Caco-2 (cell line): ENCODE measurements around the gene BACH2. TPM values are rescaled to one million over a fixed set of nuclear protein-coding genes. Genes with fewer than 3 reads are reported as not detected.

Experiments
- BruUV-seq: library from RNA; stranded (reverse); fragments of 400-500 nt; replicated peaks from 2 replicates; lab custom pipeline; 2021; lab: Mats Ljungman, UMichigan
- CTCF ChIA-PET: fragments of 300-600 bp; sonication (Branson Sonifier 250); formaldehyde crosslinking; loops from one replicate; lab custom pipeline; 2022; ENCODE audit warnings: antibody characterized with exemption; lab: Charles Lee
- POLR2A ChIA-PET: fragments of 300-600 bp; sonication (Branson Sonifier 250); formaldehyde crosslinking; loops from one replicate; lab custom pipeline; 2022; ENCODE audit warnings: antibody characterized with exemption; lab: Charles Lee
- DNase-seq, 2 experiments: peaks; one replicate each; pipeline versions ENCODE4 v3.0.0 to v3.0.0-alpha.2; 2020 to 2022
- H3K27me3 ChIP-seq: replicated peaks from 2 replicates; pipeline ENCODE4 v1.6.0; 2011; ENCODE audit warnings: low read length; ENCODE audit not compliant: control insufficient read depth, insufficient read depth
- H3K36me3 ChIP-seq: 2 replicates; pipeline ENCODE4 v1.5.1; 2011; ENCODE audit warnings: low read length; ENCODE audit not compliant: control insufficient read depth, insufficient read depth
- H3K4me1 ChIP-seq: fragments of 250-450 bp; sonication (Bioruptor Pico); 2 replicates; pipeline ENCODE4 v1.5.1; 2020; ENCODE audit warnings: mild to moderate bottlenecking
- H3K4me3 ChIP-seq: 2 replicates; pipeline ENCODE4 v1.5.1; 2011; ENCODE audit warnings: low read depth, mild to moderate bottlenecking, control low read depth, low read length
- H3K9me3 ChIP-seq: fragments of 250-450 bp; sonication (Bioruptor Pico); 2 replicates; pipeline ENCODE4 v1.5.1; 2020; ENCODE audit warnings: mild to moderate bottlenecking, moderate library complexity
- H3K27ac Mint-ChIP-seq: one replicate; pipeline ENCODE4 v1.8.0; 2022; ENCODE audit warnings: mixed read lengths; ENCODE audit not compliant: unreplicated experiment
- H3K27me3 Mint-ChIP-seq: one replicate; pipeline ENCODE4 v1.8.0; 2022; ENCODE audit warnings: mixed read lengths; ENCODE audit not compliant: insufficient read depth, unreplicated experiment
- H3K36me3 Mint-ChIP-seq: one replicate; pipeline ENCODE4 v1.8.0; 2022; ENCODE audit warnings: mild to moderate bottlenecking, mixed read lengths; ENCODE audit not compliant: insufficient read depth, unreplicated experiment
- H3K4me1 Mint-ChIP-seq: one replicate; pipeline ENCODE4 v1.8.0; 2022; ENCODE audit warnings: low read depth, mixed read lengths; ENCODE audit not compliant: unreplicated experiment
- H3K4me3 Mint-ChIP-seq: one replicate; pipeline ENCODE4 v1.8.0; 2022; ENCODE audit warnings: mild to moderate bottlenecking, moderate library complexity, mixed read lengths; ENCODE audit not compliant: unreplicated experiment
- H3K9me3 Mint-ChIP-seq: one replicate; pipeline ENCODE4 v1.8.0; 2022; ENCODE audit warnings: mixed read lengths; ENCODE audit not compliant: unreplicated experiment
- CTCF ChIP-seq, 2 experiments: fragments of 200-600 bp in 1 of 2; IDR thresholded peaks; 1 replicate in 1 of 2; 2 replicates in 1 of 2; pipeline versions ENCODE4 v1.5.1 to v1.8.0; 2011 to 2022; ENCODE audit warnings: antibody characterized with exemption in 1 of 2, control low read depth in 1 of 2, inconsistent platforms in 1 of 2, low read depth in 1 of 2, low read length in 1 of 2, mild to moderate bottlenecking in 1 of 2, moderate library complexity in 1 of 2; ENCODE audit not compliant: insufficient read depth in 1 of 2, severe bottlenecking in 1 of 2, unreplicated experiment in 1 of 2
- intact Hi-C: fragments of 100-400 bp; cut with micrococcal nuclease; formaldehyde crosslinking; loops from one replicate; pipeline ENCODE4 v1.10.0; 2022; ENCODE audit not compliant: unreplicated experiment
- total RNA-seq: library from RNA; stranded (reverse); gene quantifications from 2 replicates; pipeline ENCODE4 v1.2.3, GENCODE V29; 2022

Gene BACH2
- total RNA-seq, 1 experiment from 2014 or later = 0.43 TPM

- no peak for TF ChIP-seq CTCF (IDR thresholded peaks at IDR 0.05; ENCODE audit: insufficient read depth in 1 of 2, low read depth in 1 of 2, low read length in 1 of 2, severe bottlenecking in 1 of 2, unreplicated experiment in 1 of 2)
- Histone ChIP-seq H3K4me1 (no peaks in the 10 kb centered on the region), H3K36me3 (no peaks in the 10 kb centered on the region), H3K9me3 (no peaks in the 10 kb centered on the region), H3K4me3 (no peak overlapping the region), H3K27me3 (no peaks in the 10 kb centered on the region)
- Mint-ChIP-seq H3K4me3 (no peak overlapping the region), H3K27me3 (peaks cover 19% of the 10 kb centered on the region), H3K36me3 (no peaks in the 10 kb centered on the region), H3K9me3 (no peaks in the 10 kb centered on the region), H3K27ac (no peak overlapping the region), H3K4me1 (no peaks in the 10 kb centered on the region)
- intact Hi-C loops = no loop called here
- BruUV-seq = no TSS peak
- ChIA-PET CTCF (interaction anchor here (0.6 to 1.0 kb wide), 3 partner anchors 121 to 382 kb away, joined by 3 to 6 read pairs (median 4); no protein-coding TSS in a partner anchor), POLR2A (no interaction called here)
- no peak for DNase-seq
Observed at GRCh38 chr6:90097356-90097755, 199.3 kb downstream of the BACH2 start.

DNA sequence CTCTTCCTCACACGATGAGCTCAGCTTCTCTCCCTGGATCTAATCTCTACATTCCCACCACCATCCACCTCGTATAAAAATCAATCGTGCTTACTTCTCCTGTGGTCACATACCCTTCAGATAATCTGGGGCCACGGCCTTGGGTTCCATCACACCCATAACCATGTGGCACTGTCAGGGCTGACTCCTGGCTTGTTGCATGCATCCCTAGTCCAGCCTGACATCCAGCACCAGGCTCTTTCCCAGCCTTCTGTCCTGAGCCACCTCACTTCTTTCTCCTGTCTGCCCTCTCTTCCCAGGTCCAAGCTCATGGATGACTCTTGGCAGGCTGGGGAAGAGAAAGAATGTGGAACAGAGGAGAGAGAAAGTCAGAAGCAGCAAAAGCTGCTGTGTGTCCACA is 199.8 kb downstream of the BACH2 start:
- no peaks in the 10 kb centered on the region for H3K4me1 Mint-ChIP-seq
- no peak overlapping the region for H3K27ac Mint-ChIP-seq
- intact Hi-C loops = no loop called here
- Histone ChIP-seq H3K9me3 (no peaks in the 10 kb centered on the region), H3K4me3 (no peak overlapping the region), H3K36me3 (no peaks in the 10 kb centered on the region), H3K4me1 (no peaks in the 10 kb centered on the region), H3K27me3 (no peaks in the 10 kb centered on the region)
- ChIA-PET CTCF (no interaction called here), POLR2A (no interaction called here)
- no peaks in the 10 kb centered on the region for H3K36me3 Mint-ChIP-seq
- H3K27me3 Mint-ChIP-seq = peaks cover 19% of the 10 kb centered on the region
- H3K4me3 Mint-ChIP-seq = no peak overlapping the region
- no peak for TF ChIP-seq CTCF (IDR thresholded peaks at IDR 0.05; ENCODE audit: insufficient read depth in 1 of 2, low read depth in 1 of 2, low read length in 1 of 2, severe bottlenecking in 1 of 2, unreplicated experiment in 1 of 2)
- DNase-seq = no peak
- BruUV-seq = no TSS peak
- H3K9me3 Mint-ChIP-seq = no peaks in the 10 kb centered on the region

DNA sequence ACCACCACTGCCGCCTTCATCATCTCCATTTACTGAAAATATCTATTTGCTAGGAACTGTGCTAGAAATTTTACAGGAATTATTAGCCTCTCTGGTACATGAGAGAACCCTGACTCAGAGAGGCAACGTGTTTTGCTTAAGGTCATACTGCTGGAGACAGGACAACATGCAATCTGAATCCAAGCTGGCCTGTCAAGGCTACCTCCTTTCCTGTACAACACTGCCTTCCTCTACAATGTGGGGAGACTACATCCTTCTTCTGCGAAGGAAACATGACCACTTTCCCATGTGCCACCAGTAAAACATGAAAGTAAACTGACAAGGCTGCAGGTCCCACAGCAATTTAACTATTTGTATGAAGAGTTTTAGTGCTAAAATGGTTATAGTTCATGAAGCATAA is 200.9 kb downstream of the BACH2 start:
- Mint-ChIP-seq H3K4me3 (no peak overlapping the region), H3K36me3 (no peaks in the 10 kb centered on the region), H3K9me3 (no peaks in the 10 kb centered on the region), H3K4me1 (no peaks in the 10 kb centered on the region), H3K27ac (no peak overlapping the region), H3K27me3 (peaks cover 19% of the 10 kb centered on the region)
- H3K9me3 ChIP-seq = no peaks in the 10 kb centered on the region
- H3K36me3 ChIP-seq = no peaks in the 10 kb centered on the region
- H3K4me3 ChIP-seq = no peak overlapping the region
- intact Hi-C loops = no loop called here
- ChIA-PET POLR2A (no interaction called here), CTCF (no interaction called here)
- BruUV-seq = no TSS peak
- no peak for TF ChIP-seq CTCF (IDR thresholded peaks at IDR 0.05; ENCODE audit: insufficient read depth in 1 of 2, low read depth in 1 of 2, low read length in 1 of 2, severe bottlenecking in 1 of 2, unreplicated experiment in 1 of 2)
- no peaks in the 10 kb centered on the region for H3K27me3 ChIP-seq
- DNase-seq = no peak
- no peaks in the 10 kb centered on the region for H3K4me1 ChIP-seq
